ENCODE results near the gene DDX39A.
"Not testable (repeated sequence)": the region's sequence is repeated elsewhere in the genome, so short reads cannot be mapped to it uniquely, and the experiment has no call there.

DDX39A gene

GRCh38 chr19:14407605-14408484, 11.3 kb downstream of the DDX39A start:
- no peak for DNase-seq

GRCh38 chr19:14406645-14407401, 12.3 kb downstream of the DDX39A start:
- no peak for DNase-seq

GRCh38 chr19:14405758-14406644, 13.1 kb downstream of the DDX39A start:
- DNase-seq = peak; percentile 37

- no peak for DNase-seq
Measured at GRCh38 chr19:14405380-14405757, 13.8 kb downstream of the DDX39A start.

GRCh38 chr19:14404312-14404711, 14.8 kb downstream of the DDX39A start:
- DNase-seq = no peak

GRCh38 chr19:14403145-14403930, 15.8 kb downstream of the DDX39A start:
- DNase-seq = not testable (repeated sequence)

- no peak for DNase-seq
Measured at GRCh38 chr19:14402332-14403144, 16.6 kb downstream of the DDX39A start.

- no peak for DNase-seq
Measured at GRCh38 chr19:14401468-14402195, 17.5 kb downstream of the DDX39A start.

- no peak for DNase-seq
Measured at GRCh38 chr19:14400951-14401431, 18.1 kb downstream of the DDX39A start.

- DNase-seq = not testable (repeated sequence)
Measured at GRCh38 chr19:14397168-14397567, 22.0 kb downstream of the DDX39A start.

GRCh38 chr19:14396730-14397129, 22.4 kb downstream of the DDX39A start:
- not testable (repeated sequence) for DNase-seq

GRCh38 chr19:14395710-14396336, 23.3 kb downstream of the DDX39A start:
- no peak for DNase-seq

GRCh38 chr19:14395262-14395661, 23.9 kb downstream of the DDX39A start:
- no peak for DNase-seq

GRCh38 chr19:14394167-14394566, 25.0 kb downstream of the DDX39A start:
- DNase-seq = no peak

GRCh38 chr19:14393329-14393728, 25.8 kb downstream of the DDX39A start:
- DNase-seq = no peak

GRCh38 chr19:14391156-14391821, 27.9 kb downstream of the DDX39A start:
- no peak for DNase-seq

GRCh38 chr19:14390548-14390947, 28.6 kb downstream of the DDX39A start:
- no peak for DNase-seq

- no peak for DNase-seq
Measured at GRCh38 chr19:14385492-14385891, 33.6 kb downstream of the DDX39A start.
